ENCODE results near the gene CHST11.
"Not testable (repeated sequence)": the region's sequence is repeated elsewhere in the genome, so short reads cannot be mapped to it uniquely, and the experiment has no call there.

The CHST11 gene

GRCh38 chr12:104767261-104767660 is 310.5 kb downstream of the CHST11 start:
- DNase-seq (ENCODE audit: low spot score) = no peak

DNA sequence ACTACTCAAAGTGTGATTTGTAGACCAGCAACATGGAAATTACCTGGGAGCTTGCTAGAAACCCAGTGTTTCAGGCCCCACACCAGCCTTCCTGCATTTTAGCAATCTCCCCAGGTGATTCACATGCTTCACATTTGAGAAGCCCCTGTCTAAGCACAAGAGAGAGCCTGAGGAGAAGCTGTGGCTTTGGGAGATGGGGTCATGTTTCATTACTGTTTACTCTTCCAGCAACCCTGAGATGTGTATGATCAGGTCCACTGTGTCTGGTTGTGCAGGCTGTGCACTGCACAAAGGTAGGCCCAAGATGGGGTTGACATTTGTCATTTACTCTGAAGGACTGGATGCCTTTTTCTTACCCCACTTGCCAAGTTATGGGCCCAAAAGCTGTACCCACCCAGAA is 311.3 kb downstream of the CHST11 start:
- DNase-seq (ENCODE audit: low spot score) = no peak

DNA sequence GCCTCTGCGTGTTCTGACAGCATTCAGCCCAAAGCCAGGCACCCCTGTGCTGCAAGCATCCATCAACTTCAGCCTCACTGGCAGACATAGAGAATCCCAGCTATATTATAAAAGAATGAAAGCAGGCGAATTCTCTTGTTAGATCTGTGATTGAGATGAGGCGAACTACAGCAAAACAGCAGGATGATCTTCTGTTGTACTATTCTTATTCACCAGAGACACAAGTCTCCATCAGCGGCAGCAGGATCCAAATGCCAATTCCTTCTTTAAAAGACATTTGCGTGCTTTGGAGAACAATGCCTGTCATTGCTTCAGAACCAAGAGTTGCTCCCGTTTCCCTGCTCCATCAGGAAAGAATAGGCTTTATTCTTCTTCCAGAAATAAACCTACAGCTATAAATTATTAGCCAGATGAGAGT is 312.4 kb downstream of the CHST11 start:
- DNase-seq (ENCODE audit: low spot score) = no peak

- DNase-seq (ENCODE audit: low spot score) = no peak
These were observed 315.6 kb downstream of the CHST11 start for GRCh38 chr12:104772336-104772735.

- no peak for DNase-seq (ENCODE audit: low spot score)
These were observed 319.0 kb downstream of the CHST11 start for GRCh38 chr12:104775731-104776231.

DNA sequence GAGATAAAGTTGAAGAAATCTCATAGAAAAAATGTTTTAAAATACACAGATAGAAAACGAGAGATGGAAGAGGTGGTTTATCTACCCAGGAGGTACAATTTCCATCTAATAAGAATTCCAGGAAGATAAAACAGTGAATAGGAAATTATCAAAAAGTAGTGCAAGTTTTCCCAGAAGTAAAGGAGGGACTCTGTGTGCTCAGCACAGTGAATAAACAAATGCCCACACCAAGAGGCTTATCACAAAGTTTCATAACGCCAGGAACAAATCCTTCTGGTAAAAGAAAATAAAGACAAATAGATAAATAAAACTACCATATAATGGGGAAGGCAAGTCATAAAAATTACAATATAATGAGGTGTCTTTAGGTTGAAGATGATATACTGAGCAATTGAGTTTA is 322.4 kb downstream of the CHST11 start:
- no peak for DNase-seq (ENCODE audit: low spot score)

DNA sequence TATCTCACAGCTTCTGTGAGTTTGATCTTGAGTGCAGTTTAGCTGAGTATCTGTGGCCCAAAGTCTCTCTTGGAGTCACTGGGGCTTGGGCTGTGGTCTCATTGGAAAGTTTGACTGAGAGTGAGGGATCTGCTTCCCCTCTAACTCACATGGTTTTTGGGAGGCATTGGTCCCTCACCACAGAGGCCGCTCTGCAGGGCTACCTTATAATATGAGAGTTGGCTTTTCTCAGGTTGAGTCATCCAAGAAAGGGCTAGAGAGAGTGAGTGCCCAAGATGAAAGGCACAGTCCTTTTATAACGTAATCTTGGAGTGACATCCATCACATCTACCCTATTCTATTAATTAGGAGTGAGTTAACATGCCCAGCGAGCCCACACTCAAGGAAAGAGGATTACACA is 325.5 kb downstream of the CHST11 start:
- no peak for DNase-seq (ENCODE audit: low spot score)

- DNase-seq (ENCODE audit: low spot score) = no peak
These were observed 327.8 kb downstream of the CHST11 start for GRCh38 chr12:104784592-104784991.

GRCh38 chr12:104785886-104786285 is 329.1 kb downstream of the CHST11 start:
- no peak for DNase-seq (ENCODE audit: low spot score)

DNA sequence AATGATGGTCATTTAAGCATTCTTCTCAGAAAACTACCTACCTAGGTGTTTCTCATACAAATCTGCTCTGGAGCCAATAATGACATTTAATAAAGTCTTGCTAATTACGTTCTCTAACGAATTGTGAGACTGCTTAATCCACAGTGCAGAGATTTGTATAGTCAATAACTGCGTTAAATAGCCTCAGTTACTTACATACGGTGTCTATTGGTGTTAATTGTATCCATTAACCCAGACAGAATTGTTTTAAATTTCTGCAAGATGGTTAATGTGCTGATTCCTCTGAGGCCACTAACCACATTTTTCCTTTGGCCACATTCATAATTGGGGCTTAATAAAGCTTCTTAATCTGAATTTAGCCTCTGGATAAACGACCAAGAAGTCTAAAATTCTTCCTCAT is 329.6 kb downstream of the CHST11 start:
- DNase-seq (ENCODE audit: low spot score) = no peak

GRCh38 chr12:104788840-104789271 is 332.1 kb downstream of the CHST11 start:
- DNase-seq (ENCODE audit: low spot score) = peak; percentile 37

DNA sequence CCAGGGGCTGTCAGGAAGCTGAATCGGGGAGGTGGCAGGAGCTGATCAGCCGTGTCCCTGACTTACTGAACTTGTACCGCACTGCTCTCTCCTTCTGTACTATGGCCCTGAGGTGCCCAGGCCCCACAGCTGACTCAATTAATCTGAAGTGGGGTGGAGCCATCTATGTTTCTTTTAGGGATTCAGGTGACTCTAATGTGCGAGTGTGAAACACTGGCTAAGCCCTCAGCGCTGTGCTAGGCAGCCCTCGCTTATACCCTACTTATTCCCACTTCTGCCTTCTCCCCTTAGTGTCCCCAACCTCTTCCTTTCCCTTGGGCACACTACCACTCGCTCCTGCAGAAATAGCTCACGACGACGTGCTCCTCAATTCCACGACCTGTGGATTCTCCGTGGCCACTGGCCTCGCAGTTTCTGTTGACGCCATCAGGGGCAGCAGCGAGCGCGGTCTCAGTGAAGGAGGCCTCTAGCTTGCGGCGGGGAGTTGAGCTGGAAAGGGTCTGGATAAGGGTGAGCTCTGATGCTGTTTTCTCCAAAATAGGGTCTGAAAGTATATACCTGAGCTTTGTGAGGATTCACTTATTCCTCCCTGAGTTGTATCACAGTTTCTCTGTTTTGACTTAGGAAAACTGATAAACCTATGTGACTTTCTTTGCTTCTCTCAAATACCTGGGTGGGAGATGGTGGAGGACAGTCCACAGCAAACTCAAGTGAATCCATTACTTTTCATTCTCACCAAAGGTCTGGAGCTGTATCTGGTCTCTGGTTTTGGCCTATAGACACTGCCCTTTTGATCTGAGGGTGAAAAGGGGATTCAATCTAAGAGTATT is 333.8 kb downstream of the CHST11 start:
- no peak for DNase-seq (ENCODE audit: low spot score)

GRCh38 chr12:104792570-104792969 is 335.8 kb downstream of the CHST11 start:
- DNase-seq (ENCODE audit: low spot score) = peak; percentile 59

GRCh38 chr12:104793285-104793684 is 336.5 kb downstream of the CHST11 start:
- DNase-seq (ENCODE audit: low spot score) = no peak

DNA sequence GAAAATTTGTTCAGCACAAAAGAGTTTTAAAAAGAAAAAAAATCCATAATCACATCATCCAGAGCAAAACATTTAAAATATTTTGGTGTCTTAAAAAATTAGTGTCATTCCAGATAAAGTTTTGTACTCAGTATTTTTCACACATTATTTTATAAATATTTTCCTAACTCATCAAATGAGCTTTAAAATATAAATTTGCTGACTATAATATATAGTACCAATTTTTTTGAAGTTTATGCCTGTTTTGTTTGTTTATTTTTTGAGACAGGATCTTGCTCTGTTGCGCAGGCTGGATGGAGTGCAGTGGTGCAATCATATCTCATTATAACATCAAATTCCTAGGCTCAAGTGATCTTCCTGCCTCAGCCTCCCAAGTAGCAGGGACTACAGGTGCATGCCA is 337.2 kb downstream of the CHST11 start:
- DNase-seq (ENCODE audit: low spot score) = no peak

DNA sequence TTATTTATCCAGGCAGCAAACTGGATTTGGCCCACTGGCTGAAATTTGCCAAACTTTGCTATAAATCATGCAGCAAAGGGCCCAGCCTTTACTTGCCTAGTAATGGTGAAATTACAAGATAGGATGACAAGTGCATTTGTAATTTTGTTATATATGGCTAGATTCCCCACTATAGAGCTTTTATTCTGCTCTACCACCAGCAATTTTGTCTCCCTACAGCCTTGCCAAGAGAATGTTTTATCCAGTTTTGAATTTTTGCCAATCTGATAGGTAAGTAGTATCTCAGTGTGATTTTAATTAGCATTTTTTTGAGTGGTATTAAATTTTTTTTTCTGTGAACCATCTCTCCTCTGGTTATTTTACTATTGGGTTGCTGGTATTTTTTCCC is 339.7 kb downstream of the CHST11 start:
- DNase-seq (ENCODE audit: low spot score) = no peak

- no peak for DNase-seq (ENCODE audit: low spot score)
These were observed 342.7 kb downstream of the CHST11 start for GRCh38 chr12:104799458-104799857.

DNA sequence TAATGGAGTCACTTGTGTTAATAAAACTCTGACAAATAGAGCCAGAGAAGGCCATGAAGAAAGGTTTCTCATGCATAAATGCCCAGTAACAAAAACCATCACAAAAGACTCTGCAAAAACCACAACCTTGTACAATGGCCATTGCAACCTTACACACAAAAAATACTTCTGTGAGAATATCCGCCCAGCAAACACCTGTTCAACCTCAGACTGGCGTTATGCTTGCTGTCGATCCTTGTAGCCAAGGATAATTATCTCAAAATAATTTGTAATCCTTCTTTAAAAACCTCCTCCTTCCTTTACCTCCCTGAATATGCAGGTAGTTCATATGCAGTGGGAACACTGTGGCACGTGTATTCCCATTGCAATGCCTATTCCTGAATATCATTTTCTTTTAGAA is 344.3 kb downstream of the CHST11 start:
- DNase-seq (ENCODE audit: low spot score) = no peak

DNA sequence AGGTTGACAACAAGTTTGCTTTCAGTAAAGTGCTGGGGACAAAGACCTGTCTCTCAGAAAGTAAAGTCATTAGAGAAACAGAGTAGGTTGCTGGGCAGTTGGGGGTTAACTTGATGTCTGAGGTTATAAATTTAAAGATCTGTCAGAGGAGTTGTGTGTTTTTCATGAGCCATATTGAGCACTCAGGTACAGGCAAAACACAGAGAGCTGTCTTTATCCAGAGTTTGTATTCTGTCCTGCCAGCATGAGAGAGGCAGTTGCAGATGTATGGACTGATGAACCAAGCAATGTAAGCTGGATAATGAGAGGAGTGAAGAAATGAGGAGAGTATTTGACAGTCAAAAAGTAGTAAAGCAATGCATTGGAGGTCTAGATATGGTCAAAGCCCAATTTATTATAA is 344.7 kb downstream of the CHST11 start:
- DNase-seq (ENCODE audit: low spot score) = no peak

- no peak for DNase-seq (ENCODE audit: low spot score)
These were observed 345.5 kb downstream of the CHST11 start for GRCh38 chr12:104802208-104802607.

- no peak for DNase-seq (ENCODE audit: low spot score)
These were observed 348.4 kb downstream of the CHST11 start for GRCh38 chr12:104805186-104805585.

DNA sequence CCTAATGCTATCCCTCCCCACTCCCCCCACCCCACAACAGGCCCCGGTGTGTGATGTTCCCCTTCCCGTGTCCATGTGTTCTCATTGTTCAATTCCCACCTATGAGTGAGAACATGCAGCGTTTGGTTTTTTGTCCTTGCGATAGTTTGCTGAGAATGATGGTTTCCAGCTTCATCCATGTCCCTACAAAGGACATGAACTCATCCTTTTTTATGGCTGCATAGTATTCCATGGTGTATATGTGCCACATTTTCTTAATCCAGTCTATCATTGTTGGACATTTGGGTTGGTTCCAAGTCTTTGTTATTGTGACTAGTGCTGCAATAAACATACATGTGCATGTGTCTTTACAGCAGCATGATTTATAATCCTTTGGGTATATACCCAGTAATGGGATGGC is 349.4 kb downstream of the CHST11 start:
- DNase-seq (ENCODE audit: low spot score) = not testable (repeated sequence)

GRCh38 chr12:104809251-104809650 is 352.5 kb downstream of the CHST11 start:
- no peak for DNase-seq (ENCODE audit: low spot score)

Measured in pons (tissue), 1 donor.